H9 (cell line): ENCODE data around the gene PLPP2. TPM values are rescaled to one million over a fixed set of nuclear protein-coding genes. Genes with fewer than 3 reads are reported as not detected.

Experiments used
- DNase-seq: peaks from one replicate; pipeline ENCODE4 v3.0.0-alpha.2; 2017
- H2AFZ ChIP-seq: one replicate; pipeline ENCODE4 v1.6.1; 2013; ENCODE audit warnings: mild to moderate bottlenecking, low read length, control low read depth, moderate library complexity
- H2AK5ac ChIP-seq: 2 replicates; pipeline ENCODE4 v1.6.1; 2013; ENCODE audit warnings: low read length, control low read depth, mixed read lengths; ENCODE audit not compliant: insufficient read length
- H2BK120ac ChIP-seq: one replicate; pipeline ENCODE4 v1.6.1; 2013; ENCODE audit warnings: low read depth, mild to moderate bottlenecking, low read length, control low read depth, inconsistent platforms; ENCODE audit not compliant: poor library complexity, severe bottlenecking
- H2BK12ac ChIP-seq: 2 replicates; pipeline ENCODE4 v1.6.1; 2013; ENCODE audit warnings: low read length, control low read depth, mixed read lengths, low read depth; ENCODE audit not compliant: insufficient read length
- H2BK15ac ChIP-seq: 2 replicates; pipeline ENCODE4 v1.6.1; 2013; ENCODE audit warnings: low read depth, low read length, control low read depth
- H2BK20ac ChIP-seq: one replicate; pipeline ENCODE4 v1.6.1; 2013; ENCODE audit warnings: low read depth, mild to moderate bottlenecking, low read length, control low read depth, inconsistent platforms; ENCODE audit not compliant: poor library complexity, severe bottlenecking
- H2BK5ac ChIP-seq: 2 replicates; pipeline ENCODE4 v1.6.1; 2013; ENCODE audit warnings: low read length, control low read depth, mixed read lengths; ENCODE audit not compliant: insufficient read length
- H3K14ac ChIP-seq: 2 replicates; pipeline ENCODE4 v1.6.1; 2013; ENCODE audit warnings: low read length, control low read depth; ENCODE audit not compliant: insufficient read depth
- H3K18ac ChIP-seq: 2 replicates; pipeline ENCODE4 v1.6.1; 2013; ENCODE audit warnings: low read depth, mild to moderate bottlenecking, mixed read lengths, low read length, control low read depth; ENCODE audit not compliant: insufficient read length
- H3K23ac ChIP-seq: 2 replicates; pipeline ENCODE4 v1.6.1; 2013; ENCODE audit warnings: low read length, control low read depth, mixed read lengths, low read depth; ENCODE audit not compliant: insufficient read length
- H3K23me2 ChIP-seq: 2 replicates; pipeline ENCODE4 v1.6.1; 2013; ENCODE audit warnings: low read depth, mild to moderate bottlenecking, mixed read lengths, low read length, control low read depth; ENCODE audit not compliant: insufficient read length, poor library complexity, severe bottlenecking
- H3K27ac ChIP-seq: 2 replicates; pipeline ENCODE4 v1.5.1; 2013; ENCODE audit warnings: low read length, control low read depth, mixed read lengths, low read depth; ENCODE audit not compliant: insufficient read length
- H3K27me3 ChIP-seq: 2 replicates; pipeline ENCODE4 v1.6.1; 2013; ENCODE audit warnings: low read length, control low read depth, inconsistent platforms; ENCODE audit not compliant: insufficient read depth
- H3K4ac ChIP-seq: 2 replicates; pipeline ENCODE4 v1.6.1; 2013; ENCODE audit warnings: low read depth, mild to moderate bottlenecking, control low read depth, inconsistent platforms, low read length, moderate library complexity
- H3K4me1 ChIP-seq: 2 replicates; pipeline ENCODE4 v1.6.1; 2013; ENCODE audit warnings: low read length, control low read depth, inconsistent platforms; ENCODE audit not compliant: insufficient read depth
- H3K4me2 ChIP-seq: 2 replicates; pipeline ENCODE4 v1.6.1; 2013; ENCODE audit warnings: low read length, control low read depth, mixed read lengths; ENCODE audit not compliant: insufficient read length, insufficient read depth
- H3K56ac ChIP-seq: 2 replicates; pipeline ENCODE4 v1.6.1; 2013; ENCODE audit warnings: low read depth, mild to moderate bottlenecking, mixed read lengths, low read length, control low read depth; ENCODE audit not compliant: insufficient read length
- H3K79me1 ChIP-seq: 2 replicates; pipeline ENCODE4 v1.6.1; 2013; ENCODE audit warnings: low read depth, mild to moderate bottlenecking, moderate library complexity, low read length, control low read depth, inconsistent platforms; ENCODE audit not compliant: insufficient read depth, poor library complexity, severe bottlenecking
- H3K79me2 ChIP-seq: 2 replicates; pipeline ENCODE4 v1.6.1; 2013; ENCODE audit warnings: low read length, control low read depth, inconsistent platforms; ENCODE audit not compliant: insufficient read depth
- H3K9ac ChIP-seq: 2 replicates; pipeline ENCODE4 v1.6.1; 2013; ENCODE audit warnings: low read length, control low read depth, mixed read lengths; ENCODE audit not compliant: insufficient read length; ENCODE audit errors: extremely low read depth
- H3K9me3 ChIP-seq: one replicate; pipeline ENCODE4 v1.6.1; 2013; ENCODE audit warnings: low read depth, low read length, inconsistent platforms; ENCODE audit not compliant: control insufficient read depth
- H3T11ph ChIP-seq: one replicate; pipeline ENCODE4 v1.6.1; 2013; ENCODE audit warnings: mild to moderate bottlenecking, low read length, control low read depth, inconsistent platforms
- H4K20me1 ChIP-seq: one replicate; pipeline ENCODE4 v1.6.1; 2013; ENCODE audit not compliant: control insufficient read depth, insufficient read length, insufficient read depth
- H4K5ac ChIP-seq: 2 replicates; pipeline ENCODE4 v1.6.1; 2013; ENCODE audit warnings: low read depth, mild to moderate bottlenecking, mixed read lengths, low read length, control low read depth; ENCODE audit not compliant: insufficient read length
- H4K8ac ChIP-seq: replicated peaks from 2 replicates; pipeline ENCODE4 v1.6.1; 2013; ENCODE audit warnings: low read length, control low read depth, mixed read lengths, low read depth; ENCODE audit not compliant: insufficient read length
- H4K91ac ChIP-seq: 2 replicates; pipeline ENCODE4 v1.6.1; 2013; ENCODE audit warnings: low read depth, mild to moderate bottlenecking, moderate library complexity, mixed read lengths, low read length, control low read depth; ENCODE audit not compliant: insufficient read length
- H3K27ac Mint-ChIP-seq, 3 experiments: 2 replicates in 2 of 3; 3 replicates in 1 of 3; pipeline ENCODE4 v1.8.0; 2020 to 2021; ENCODE audit warnings: mixed read lengths in 3 of 3, mild to moderate bottlenecking in 1 of 3, moderate library complexity in 1 of 3
- H3K27me3 Mint-ChIP-seq: 2 replicates; pipeline ENCODE4 v1.8.0; 2021; ENCODE audit warnings: low read depth, mild to moderate bottlenecking, moderate library complexity, mixed read lengths
- H3K36me3 Mint-ChIP-seq, 3 experiments: 2 replicates in 2 of 3; 3 replicates in 1 of 3; pipeline ENCODE4 v1.8.0; 2020 to 2021; ENCODE audit warnings: low read depth in 3 of 3, mixed read lengths in 3 of 3; ENCODE audit not compliant: insufficient read depth in 1 of 3
- H3K4me1 Mint-ChIP-seq, 2 experiments: 2 replicates each; pipeline ENCODE4 v1.8.0; 2020; ENCODE audit warnings: mixed read lengths in 2 of 2
- H3K4me3 Mint-ChIP-seq, 2 experiments: 2 replicates in 1 of 2; 3 replicates in 1 of 2; pipeline ENCODE4 v1.8.0; 2020 to 2021; ENCODE audit warnings: mild to moderate bottlenecking in 2 of 2, mixed read lengths in 2 of 2, moderate library complexity in 1 of 2
- H3K9me3 Mint-ChIP-seq, 2 experiments: 2 replicates in 1 of 2; 3 replicates in 1 of 2; pipeline ENCODE4 v1.8.0; 2020; ENCODE audit warnings: mild to moderate bottlenecking in 2 of 2, mixed read lengths in 2 of 2, moderate library complexity in 1 of 2
- WGBS: extraction: QIAGEN DNeasy Blood & Tissue Kit; methylation state at CpG from one replicate; pipeline ENCODE4 v1.1.7; 2013; ENCODE audit warnings: missing lambda C conversion rate, low lambda C conversion rate, mixed read lengths; ENCODE audit not compliant: insufficient read length; ENCODE audit errors: extremely low coverage; 5-methylcytosine and 5-hydroxymethylcytosine counted together
- total RNA-seq: library from RNA; stranded (reverse); gene quantifications from 2 replicates; pipeline ENCODE4 v1.2.1, GENCODE V29; 2021
- TF ChIP-seq, protein P1 (sequence below): fragments of 200-600 bp; sonication (generic); conservative IDR thresholded peaks from 3 replicates; pipeline ENCODE4 v1.8.0; 2021; ENCODE audit warnings: antibody characterized with exemption, mild to moderate bottlenecking

Gene PLPP2
- total RNA-seq, 1 experiment from 2014 or later = 143 TPM

DNA sequence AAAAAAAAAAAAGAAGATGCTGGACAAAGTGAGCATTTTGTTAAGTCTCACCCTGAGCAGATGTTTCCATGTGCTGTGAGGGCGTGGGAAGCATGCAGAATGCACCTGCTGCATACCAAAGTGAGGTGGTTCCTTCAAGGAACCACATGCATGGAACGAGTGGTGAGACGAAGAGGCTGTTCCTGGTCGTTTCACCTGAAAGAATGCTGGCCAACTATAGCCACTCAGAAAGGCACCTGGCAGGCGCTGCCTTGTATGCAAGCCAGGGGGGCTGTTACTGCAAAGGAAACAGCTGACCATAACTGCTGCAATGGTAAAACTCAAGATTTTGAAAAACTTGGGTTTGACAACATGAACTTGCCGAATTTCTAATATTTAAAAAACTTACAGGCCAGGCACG, 38.7 kb upstream of the PLPP2 start:
- Mint-ChIP-seq H3K27ac (no peak overlapping the region), H3K9me3 (peaks cover 6 to 10% of the 10 kb centered on the region in 2 experiments; a peak in 4 of 5 replicates), H3K4me3 (no peak overlapping the region), H3K4me1 (no peaks in the 10 kb centered on the region), H3K36me3 (peaks cover 58 to 74% (median 69%) of the 10 kb centered on the region in 3 experiments), H3K27me3 (no peaks in the 10 kb centered on the region)
- H3K23me2 ChIP-seq = no peaks in the 10 kb centered on the region
- no peak overlapping the region for H3K18ac ChIP-seq
- no peak overlapping the region for H3K27ac ChIP-seq
- H2AFZ ChIP-seq = no peak overlapping the region
- H3K23ac ChIP-seq = no peak overlapping the region
- peaks cover 8% of the 10 kb centered on the region for H3K79me1 ChIP-seq
- H2BK15ac ChIP-seq = no peak overlapping the region
- H3K56ac ChIP-seq = no peak overlapping the region
- H3K27me3 ChIP-seq = no peaks in the 10 kb centered on the region
- H2BK20ac ChIP-seq = no peak overlapping the region
- no peak overlapping the region for H3K9ac ChIP-seq
- no peaks in the 10 kb centered on the region for H4K20me1 ChIP-seq
- no peak overlapping the region for H4K8ac ChIP-seq
- no peaks in the 10 kb centered on the region for H3K9me3 ChIP-seq
- no peak overlapping the region for H2BK12ac ChIP-seq
- TF ChIP-seq, protein P1, sequence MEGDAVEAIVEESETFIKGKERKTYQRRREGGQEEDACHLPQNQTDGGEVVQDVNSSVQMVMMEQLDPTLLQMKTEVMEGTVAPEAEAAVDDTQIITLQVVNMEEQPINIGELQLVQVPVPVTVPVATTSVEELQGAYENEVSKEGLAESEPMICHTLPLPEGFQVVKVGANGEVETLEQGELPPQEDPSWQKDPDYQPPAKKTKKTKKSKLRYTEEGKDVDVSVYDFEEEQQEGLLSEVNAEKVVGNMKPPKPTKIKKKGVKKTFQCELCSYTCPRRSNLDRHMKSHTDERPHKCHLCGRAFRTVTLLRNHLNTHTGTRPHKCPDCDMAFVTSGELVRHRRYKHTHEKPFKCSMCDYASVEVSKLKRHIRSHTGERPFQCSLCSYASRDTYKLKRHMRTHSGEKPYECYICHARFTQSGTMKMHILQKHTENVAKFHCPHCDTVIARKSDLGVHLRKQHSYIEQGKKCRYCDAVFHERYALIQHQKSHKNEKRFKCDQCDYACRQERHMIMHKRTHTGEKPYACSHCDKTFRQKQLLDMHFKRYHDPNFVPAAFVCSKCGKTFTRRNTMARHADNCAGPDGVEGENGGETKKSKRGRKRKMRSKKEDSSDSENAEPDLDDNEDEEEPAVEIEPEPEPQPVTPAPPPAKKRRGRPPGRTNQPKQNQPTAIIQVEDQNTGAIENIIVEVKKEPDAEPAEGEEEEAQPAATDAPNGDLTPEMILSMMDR = no peak
- no peak overlapping the region for H3K4me2 ChIP-seq
- peaks cover 9% of the 10 kb centered on the region; the same call in 1 of the 2 replicates for H3K79me2 ChIP-seq
- H4K5ac ChIP-seq = no peak overlapping the region
- no peak overlapping the region for H4K91ac ChIP-seq
- no CpG with 5 or more reads among the region's 7 CpGs for WGBS
- no peak overlapping the region for H3T11ph ChIP-seq
- H3K14ac ChIP-seq = no peak overlapping the region
- H3K4me1 ChIP-seq = no peaks in the 10 kb centered on the region
- no peak overlapping the region for H2BK5ac ChIP-seq
- H2AK5ac ChIP-seq = no peak overlapping the region
- DNase-seq = peak; percentile 16
- no peak overlapping the region for H2BK120ac ChIP-seq
- no peak overlapping the region for H3K4ac ChIP-seq
